Measurements from ENCODE around the gene EEF1G. TPM values are rescaled to one million over a fixed set of nuclear protein-coding genes. Genes with fewer than 3 reads are reported as not detected.

The EEF1G gene
- total and polyA plus RNA-seq, 9 of the 15 experiments (the other 6 are each of a cell fraction or from before 2014, with no cell fraction given) = 985 to 2,349 (median 2,035) TPM

GRCh38 chr11:62556108-62556874 is 17.4 kb downstream of the EEF1G start (continued):
- TF ChIP-seq DEAF1 (CRISPR knock-in tag; IDR thresholded peaks at IDR 0.05) = no peak; the same call in 1 of the 2 replicates
- TF ChIP-seq BACH1 (tag; IDR thresholded peaks at IDR 0.05) = no peak
- peak; percentile 86 for TF ChIP-seq L3MBTL2 (IDR thresholded peaks at IDR 0.05)
- peak; percentile 77 for TF ChIP-seq JUND (IDR thresholded peaks at IDR 0.05; ENCODE audit: borderline replicate concordance, low read depth, low read length)
- peak; percentile 63; the same call in 2 of the 3 replicates for TF ChIP-seq JUND (tag; IDR thresholded peaks at IDR 0.05; ENCODE audit: borderline replicate concordance, low read depth, low read length)
- TF ChIP-seq CTBP1 (IDR thresholded peaks at IDR 0.05; ENCODE audit: borderline replicate concordance) = peak; percentile 90
- TF ChIP-seq ZSCAN29 (IDR thresholded peaks at IDR 0.05) = no peak
- TF ChIP-seq MCM3 (IDR thresholded peaks at IDR 0.05) = no peak
- peak; percentile 58 for TF ChIP-seq RBFOX2 (IDR thresholded peaks at IDR 0.05; ENCODE audit: low read depth, low read length)
- TF ChIP-seq HDGF (IDR thresholded peaks at IDR 0.05) = 0 out of 2 replicates have a peak, but pooled peaks have one; percentile 66
- TF ChIP-seq CREM (IDR thresholded peaks at IDR 0.05; ENCODE audit: low read depth) = peak; percentile 33; the same call in 1 of the 2 replicates
- TF ChIP-seq TRIM28 (IDR thresholded peaks at IDR 0.05) = no peak
- TF ChIP-seq TSC22D4 (tag; IDR thresholded peaks at IDR 0.05) = no peak
- peak; percentile 45; the same call in 1 of the 2 replicates for TF ChIP-seq SPI1 (IDR thresholded peaks at IDR 0.05; ENCODE audit: borderline replicate concordance, low read depth, low read length)
- peak; percentile 74 for TF ChIP-seq NR2C2 (CRISPR knock-in tag; IDR thresholded peaks at IDR 0.05)
- TF ChIP-seq NR2C2 (tag; IDR thresholded peaks at IDR 0.05) = peak; percentile 64
- TF ChIP-seq THRB (CRISPR knock-in tag; conservative IDR thresholded peaks at IDR 0.05) = 0 out of 2 replicates have a peak, but pooled peaks have one; percentile 41
- 0 out of 2 replicates have a peak, but pooled peaks have one; percentile 26 for TF ChIP-seq NR4A1 (CRISPR knock-in tag; IDR thresholded peaks at IDR 0.05)
- 0 out of 2 replicates have a peak, but pooled peaks have one; percentile 19 for TF ChIP-seq NR4A1 (tag; IDR thresholded peaks at IDR 0.05)
- peak; percentile 14; the same call in 1 of the 2 replicates for TF ChIP-seq MYC (IDR thresholded peaks at IDR 0.05; ENCODE audit: low read depth, low read length)
- TF ChIP-seq MYC (CRISPR knock-in tag; IDR thresholded peaks at IDR 0.05; ENCODE audit: borderline replicate concordance, low read depth) = peak; percentile 42; the same call in 1 of the 2 replicates

All from K562 (cell line).